ENCODE data around the gene CCL27. TPM values are rescaled to one million over a fixed set of nuclear protein-coding genes. Genes with fewer than 3 reads are reported as not detected.

Gene CCL27
- total and polyA plus RNA-seq, 2 of the 8 experiments (the other 6 are each of a cell fraction or from before 2014, with no cell fraction given), result 0.42 TPM; not detected in 1

DNA sequence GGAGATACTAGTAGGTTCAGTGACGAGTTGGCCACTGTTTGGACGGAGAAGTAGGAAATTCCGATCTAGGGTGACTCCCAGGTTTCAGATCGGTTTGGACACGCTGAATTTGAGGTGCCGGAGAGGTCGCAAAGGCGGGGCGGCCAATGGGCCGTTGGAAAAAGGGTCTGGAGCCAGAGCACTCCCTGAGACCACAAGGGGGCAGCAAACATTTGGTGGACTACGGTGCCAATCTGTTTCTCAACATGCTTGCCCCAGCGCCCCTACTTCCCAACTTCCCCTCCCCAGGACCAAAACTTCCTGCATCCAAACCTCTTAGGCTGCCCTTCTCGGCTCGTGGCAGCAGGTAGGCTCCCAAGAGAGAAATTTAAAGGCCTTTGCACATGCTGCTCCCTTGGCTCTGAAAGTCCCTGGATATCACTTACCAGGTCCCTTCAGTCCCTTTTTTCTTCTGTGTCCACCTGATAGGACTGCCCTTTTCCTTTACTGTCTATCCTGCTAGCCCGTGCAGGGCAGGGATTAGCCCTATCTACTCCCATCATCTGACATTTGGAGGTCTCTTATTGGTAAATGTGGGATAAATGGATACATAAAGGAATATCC, 49.6 kb downstream of the CCL27 start:
- H2AFZ ChIP-seq (ENCODE audit: low read length), result no peak overlapping the region
- no peak overlapping the region for H2BK20ac ChIP-seq (ENCODE audit: low read length)
- no peak overlapping the region for H3K14ac ChIP-seq (ENCODE audit: insufficient read length)
- H3K18ac ChIP-seq (ENCODE audit: extremely low read depth, low read length), result peak overlapping the region; percentile 83; the same call in 1 of the 2 replicates
- H3K79me2 ChIP-seq (ENCODE audit: control insufficient read depth in 1 of 2, insufficient read depth in 2 of 2, low read length in 2 of 2), result no peaks in the 10 kb centered on the region
- H3K27ac ChIP-seq (ENCODE audit: low read depth, low read length), result no peak overlapping the region
- H3K4me1 ChIP-seq (replicated peaks in 1 of 4; ENCODE audit: control insufficient read depth in 3 of 4, insufficient read depth in 4 of 4, low read length in 3 of 4), result peaks cover 0 to 11% (median 6%) of the 10 kb centered on the region in 4 experiments; a peak in 6 of 7 replicates
- no peaks in the 10 kb centered on the region for H4K20me1 ChIP-seq (replicated peaks in 1 of 2; ENCODE audit: control insufficient read depth in 1 of 2, insufficient read depth in 2 of 2, low read length in 2 of 2)
- peaks cover 0 to 3% (median 2%) of the 10 kb centered on the region in 4 experiments; a peak in 2 of 7 replicates for H3K27me3 ChIP-seq (replicated peaks in 1 of 4; ENCODE audit: control insufficient read depth in 3 of 4, extremely low read depth in 1 of 4, insufficient read depth in 3 of 4, low read length in 3 of 4)
- peak overlapping the region; percentile 74 to 87 (median 82) for H3K4me3 ChIP-seq (ENCODE audit: extremely low read depth in 1 of 4, insufficient read depth in 2 of 4, low read depth in 3 of 4, low read length in 4 of 4)
- DNase-seq (ENCODE audit: low read depth in 1 of 2, low spot score in 2 of 2) (peak in 1 of 2 experiments; percentile 90), FAIRE-seq (no peak)
- WGBS, 2 experiments (ENCODE audit: extremely low coverage in 1 of 2, insufficient coverage in 1 of 2, insufficient read length in 1 of 2, insufficient replicate concordance in 2 of 2, low coverage in 1 of 2, low lambda C conversion rate in 2 of 2, missing lambda C conversion rate in 1 of 2), result 8% methylated on average over 15 of the region's 15 CpGs; no CpG with 5 or more reads in 1 of the 2 experiments
- H3K23ac ChIP-seq (ENCODE audit: insufficient read length), result no peak overlapping the region
- H2BK5ac ChIP-seq (ENCODE audit: low read depth, low read length), result no peak overlapping the region
- H2BK12ac ChIP-seq (ENCODE audit: low read depth, low read length), result no peak overlapping the region
- no peaks in the 10 kb centered on the region for H3K79me1 ChIP-seq (ENCODE audit: low read depth, low read length)
- POLR2A ChIA-PET (ENCODE audit: partially characterized antibody), result interaction anchor here (0.7 to 3.4 kb wide), 9 partner anchors 9 to 48 kb away, joined by 3 to 17 read pairs (median 3); partner anchors contain the start of genes ARID3C and SIGMAR1
- H2AK5ac ChIP-seq (ENCODE audit: low read depth, low read length), result no peak overlapping the region
- peaks cover 10% of the 10 kb centered on the region; the same call in 1 of the 2 replicates for H3K23me2 ChIP-seq (ENCODE audit: low read depth, low read length)
- CTCF ChIA-PET (ENCODE audit: partially characterized antibody), result interaction anchor here (0.7 to 16.9 kb wide), 25 partner anchors 9 to 209 kb away, joined by 3 to 401 read pairs (median 5); partner anchors contain the start of genes ARID3C, GALT and SIGMAR1
- no peaks in the 10 kb centered on the region; a peak in 1 of 8 replicates for H3K36me3 ChIP-seq (ENCODE audit: control insufficient read depth in 2 of 4, insufficient read depth in 4 of 4, low read length in 3 of 4)
- H3K4me2 ChIP-seq (ENCODE audit: insufficient read depth in 1 of 2, low read depth in 2 of 2, low read length in 2 of 2), result peak overlapping the region; percentile 81 to 94
- no peak overlapping the region for H3K56ac ChIP-seq (replicated peaks; ENCODE audit: insufficient read length, low read depth, low read length)
- no peak overlapping the region for H4K5ac ChIP-seq (ENCODE audit: insufficient read length, low read depth, low read length)
- no peaks in the 10 kb centered on the region for H3K9me3 ChIP-seq (ENCODE audit: insufficient read depth in 2 of 2, low read depth in 1 of 2, low read length in 1 of 2)
- no peak overlapping the region for H3K4ac ChIP-seq (replicated peaks; ENCODE audit: insufficient read length, low read depth, low read length)
- H2BK15ac ChIP-seq (ENCODE audit: low read length), result no peak overlapping the region; the same call in 1 of the 2 replicates
- no peak overlapping the region; a peak in 2 of 7 replicates for H3K9ac ChIP-seq (replicated peaks in 1 of 4; ENCODE audit: extremely low read depth in 1 of 4, low read depth in 3 of 4, low read length in 3 of 4)
- H4K8ac ChIP-seq (ENCODE audit: extremely low read depth, insufficient read depth, low read length), result no peak overlapping the region
- H4K91ac ChIP-seq (replicated peaks; ENCODE audit: insufficient read length, low read length), result no peak overlapping the region
- H2BK120ac ChIP-seq (replicated peaks; ENCODE audit: low read depth, low read length), result no peak overlapping the region
- TF ChIP-seq CEBPB (IDR thresholded peaks at IDR 0.05; ENCODE audit: low read depth, low read length) (peak; percentile 17; the same call in 1 of the 2 replicates), SIN3A (conservative IDR thresholded peaks at IDR 0.05 in 1 of 2, IDR thresholded peaks at IDR 0.05 in 1 of 2; ENCODE audit: low read depth in 1 of 2, low read length in 2 of 2) (0 out of 4 replicates have a peak, but pooled peaks of 1 of the 2 experiments have one; percentile 28), YY1 (IDR thresholded peaks at IDR 0.05; ENCODE audit: low read depth, low read length) (peak; percentile 31; the same call in 1 of the 2 replicates), GABPA (IDR thresholded peaks at IDR 0.05; ENCODE audit: borderline replicate concordance, insufficient read depth, low read length) (peak; percentile 36; the same call in 1 of the 2 replicates)
- TF ChIP-seq, protein P1, sequence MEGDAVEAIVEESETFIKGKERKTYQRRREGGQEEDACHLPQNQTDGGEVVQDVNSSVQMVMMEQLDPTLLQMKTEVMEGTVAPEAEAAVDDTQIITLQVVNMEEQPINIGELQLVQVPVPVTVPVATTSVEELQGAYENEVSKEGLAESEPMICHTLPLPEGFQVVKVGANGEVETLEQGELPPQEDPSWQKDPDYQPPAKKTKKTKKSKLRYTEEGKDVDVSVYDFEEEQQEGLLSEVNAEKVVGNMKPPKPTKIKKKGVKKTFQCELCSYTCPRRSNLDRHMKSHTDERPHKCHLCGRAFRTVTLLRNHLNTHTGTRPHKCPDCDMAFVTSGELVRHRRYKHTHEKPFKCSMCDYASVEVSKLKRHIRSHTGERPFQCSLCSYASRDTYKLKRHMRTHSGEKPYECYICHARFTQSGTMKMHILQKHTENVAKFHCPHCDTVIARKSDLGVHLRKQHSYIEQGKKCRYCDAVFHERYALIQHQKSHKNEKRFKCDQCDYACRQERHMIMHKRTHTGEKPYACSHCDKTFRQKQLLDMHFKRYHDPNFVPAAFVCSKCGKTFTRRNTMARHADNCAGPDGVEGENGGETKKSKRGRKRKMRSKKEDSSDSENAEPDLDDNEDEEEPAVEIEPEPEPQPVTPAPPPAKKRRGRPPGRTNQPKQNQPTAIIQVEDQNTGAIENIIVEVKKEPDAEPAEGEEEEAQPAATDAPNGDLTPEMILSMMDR (IDR thresholded peaks at IDR 0.05; ENCODE audit: control extremely low read depth in 1 of 3, insufficient read depth in 1 of 3, low read depth in 1 of 3, low read length in 3 of 3), result peak; percentile 81 to 95 (median 88)
- TF ChIP-seq, protein P2, sequence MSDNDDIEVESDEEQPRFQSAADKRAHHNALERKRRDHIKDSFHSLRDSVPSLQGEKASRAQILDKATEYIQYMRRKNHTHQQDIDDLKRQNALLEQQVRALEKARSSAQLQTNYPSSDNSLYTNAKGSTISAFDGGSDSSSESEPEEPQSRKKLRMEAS (IDR thresholded peaks at IDR 0.05), result 0 out of 2 replicates have a peak, but pooled peaks have one; percentile 20
- TF ChIP-seq, protein P3, sequence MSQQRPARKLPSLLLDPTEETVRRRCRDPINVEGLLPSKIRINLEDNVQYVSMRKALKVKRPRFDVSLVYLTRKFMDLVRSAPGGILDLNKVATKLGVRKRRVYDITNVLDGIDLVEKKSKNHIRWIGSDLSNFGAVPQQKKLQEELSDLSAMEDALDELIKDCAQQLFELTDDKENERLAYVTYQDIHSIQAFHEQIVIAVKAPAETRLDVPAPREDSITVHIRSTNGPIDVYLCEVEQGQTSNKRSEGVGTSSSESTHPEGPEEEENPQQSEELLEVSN (IDR thresholded peaks at IDR 0.05), result no peak

Measured in H1 (cell line).